WI38 (cell line): ENCODE results near the gene LAMA1.

Experiments used
- H3K4me3 ChIP-seq: 2 replicates; pipeline ENCODE4 v1.5.1; 2011; ENCODE audit warnings: low read depth, mild to moderate bottlenecking, control low read depth, low read length
- CTCF ChIP-seq: IDR thresholded peaks from 2 replicates; pipeline ENCODE4 v1.5.1; 2012; ENCODE audit warnings: low read depth, mild to moderate bottlenecking, control low read depth, low read length

Gene LAMA1

DNA sequence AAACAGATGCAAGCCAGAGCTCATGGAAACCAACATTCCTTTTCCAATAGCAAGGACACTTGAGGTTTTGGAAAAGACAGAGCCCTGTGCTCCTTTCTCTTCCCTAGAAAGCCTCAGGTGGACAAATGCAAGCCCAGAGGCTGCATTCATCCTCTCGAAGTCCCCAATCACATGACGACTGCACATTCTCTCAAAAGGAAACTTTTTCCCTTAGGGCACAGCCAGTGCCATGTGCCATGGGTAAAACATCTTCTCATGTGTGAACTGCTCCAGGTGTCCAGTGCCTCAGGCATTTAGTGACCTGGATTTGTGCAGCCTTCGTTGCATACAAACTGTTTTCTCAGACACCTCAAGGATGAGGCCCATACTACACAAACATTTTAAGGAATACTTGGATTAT is 140.7 kb downstream of the LAMA1 start:
- TF ChIP-seq CTCF = no peak
- H3K4me3 ChIP-seq = no peak overlapping the region

GRCh38 chr18:6975084-6975483 is 142.5 kb downstream of the LAMA1 start:
- no peak overlapping the region for H3K4me3 ChIP-seq
- no peak for TF ChIP-seq CTCF

GRCh38 chr18:6971823-6972478 is 145.6 kb downstream of the LAMA1 start:
- TF ChIP-seq CTCF = no peak
- H3K4me3 ChIP-seq = no peak overlapping the region

DNA sequence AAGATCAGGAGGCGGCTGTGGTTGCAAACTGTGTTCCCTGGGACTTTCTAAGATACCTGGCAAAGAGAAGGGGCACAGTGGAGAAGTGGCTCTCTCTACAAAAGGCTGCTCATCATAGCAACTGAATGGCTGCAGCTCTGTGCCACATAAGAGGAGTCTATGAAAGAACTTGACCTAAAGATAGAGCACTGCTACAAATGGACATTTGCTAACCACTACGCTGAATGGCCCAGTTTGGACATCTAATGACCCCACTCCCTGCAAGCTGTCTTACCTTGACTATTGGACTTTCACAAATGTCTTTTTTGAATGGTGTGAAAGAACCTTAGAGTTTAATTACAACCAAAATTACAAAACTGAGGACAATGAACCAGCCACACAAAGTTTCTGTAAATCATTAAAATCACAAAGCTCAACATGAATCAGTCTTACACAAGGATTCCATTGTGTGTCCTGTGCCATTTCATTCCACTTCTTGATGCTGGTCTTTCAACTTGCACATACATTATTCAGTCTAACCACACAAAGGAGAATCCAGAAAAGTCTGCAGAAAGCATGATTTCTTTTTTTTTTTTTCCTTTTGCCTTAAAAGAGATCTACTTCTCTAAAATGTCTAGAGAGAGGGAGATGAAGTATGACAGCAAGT is 154.0 kb downstream of the LAMA1 start:
- TF ChIP-seq CTCF = no peak
- H3K4me3 ChIP-seq = no peak overlapping the region

DNA sequence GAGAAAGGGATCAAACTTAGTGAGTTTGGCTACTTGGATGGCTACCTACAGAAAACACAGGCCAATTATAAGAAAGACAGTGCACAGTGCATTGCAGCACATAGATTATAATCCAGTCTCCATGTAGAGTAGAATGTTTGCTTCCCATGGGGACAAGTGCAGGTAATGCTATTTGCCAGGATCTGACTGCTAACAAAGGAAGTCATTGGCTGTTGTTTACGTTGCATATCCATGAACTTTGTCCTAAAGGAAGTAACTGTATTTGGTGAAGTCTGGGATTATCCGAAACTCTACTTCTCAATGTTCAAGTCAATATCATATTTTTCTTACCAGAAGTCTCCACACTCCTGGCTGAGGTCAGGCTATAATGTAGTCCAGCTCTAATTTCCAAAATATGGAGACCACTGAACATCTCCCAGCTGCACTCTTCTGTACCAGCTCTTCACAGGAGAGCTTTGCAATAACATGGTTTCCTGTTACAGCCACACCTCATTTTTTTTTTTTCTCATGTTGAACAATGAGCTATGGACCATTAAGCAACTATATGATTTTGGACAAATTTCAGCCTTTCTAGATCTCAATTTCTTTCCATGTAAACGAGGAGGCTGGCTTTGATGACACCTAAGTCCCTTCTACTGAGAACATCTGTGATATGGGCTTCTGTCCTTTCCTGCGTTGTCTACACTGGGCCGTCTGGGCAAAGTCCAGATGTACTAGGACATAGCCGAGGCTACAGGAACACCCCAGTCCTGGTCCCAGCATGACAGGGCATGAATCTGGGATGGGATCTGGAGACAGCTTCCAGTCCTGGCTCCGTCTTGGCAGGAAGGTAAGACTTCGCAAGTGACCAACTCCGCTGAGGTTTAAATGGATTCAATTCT is 154.8 kb downstream of the LAMA1 start:
- H3K4me3 ChIP-seq = no peak overlapping the region
- no peak for TF ChIP-seq CTCF

GRCh38 chr18:6961331-6961730 is 156.3 kb downstream of the LAMA1 start:
- TF ChIP-seq CTCF = no peak
- no peak overlapping the region for H3K4me3 ChIP-seq

DNA sequence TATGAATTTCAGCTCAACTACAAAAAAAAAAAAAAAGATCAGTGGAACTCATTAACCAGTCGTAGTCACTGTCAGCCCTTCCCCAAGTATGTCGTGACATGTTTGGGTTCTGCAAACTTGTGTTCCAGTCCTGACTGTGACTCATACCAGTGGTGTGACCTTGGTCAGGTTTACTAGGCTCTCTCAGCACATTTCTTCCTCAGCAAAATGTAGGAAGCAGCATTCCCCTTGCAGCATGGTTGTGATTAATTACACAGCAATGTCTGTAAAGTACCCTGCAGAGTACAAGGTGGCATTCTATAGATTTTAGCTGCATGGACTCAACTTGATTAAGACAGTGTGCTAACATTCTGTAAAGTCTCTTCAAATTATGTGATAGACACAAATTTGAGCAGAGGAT is 156.9 kb downstream of the LAMA1 start:
- no peak for TF ChIP-seq CTCF
- no peak overlapping the region for H3K4me3 ChIP-seq
